Keratinocyte (primary cell): ENCODE measurements around the gene SNTB2.

ENCODE experiments used
- EZH2 ChIP-seq: IDR thresholded peaks from one replicate; pipeline ENCODE4 v1.6.1; 2012; ENCODE audit warnings: inconsistent platforms, mild to moderate bottlenecking, low read length, moderate library complexity
- TF ChIP-seq, protein P1 (sequence below), 3 experiments: IDR thresholded peaks in 1 of 3; conservative IDR thresholded peaks in 1 of 3; optimal IDR thresholded peaks in 1 of 3; 2 replicates in 2 of 3; 3 replicates in 1 of 3; pipeline versions ENCODE3 to v1.5.1; 2011; ENCODE audit warnings: low read length in 3 of 3, mild to moderate bottlenecking in 3 of 3, moderate library complexity in 2 of 3, control low read depth in 1 of 3, inconsistent platforms in 1 of 3; ENCODE audit not compliant: insufficient read depth in 2 of 3; ENCODE audit errors: extremely low read depth in 1 of 3

DNA sequence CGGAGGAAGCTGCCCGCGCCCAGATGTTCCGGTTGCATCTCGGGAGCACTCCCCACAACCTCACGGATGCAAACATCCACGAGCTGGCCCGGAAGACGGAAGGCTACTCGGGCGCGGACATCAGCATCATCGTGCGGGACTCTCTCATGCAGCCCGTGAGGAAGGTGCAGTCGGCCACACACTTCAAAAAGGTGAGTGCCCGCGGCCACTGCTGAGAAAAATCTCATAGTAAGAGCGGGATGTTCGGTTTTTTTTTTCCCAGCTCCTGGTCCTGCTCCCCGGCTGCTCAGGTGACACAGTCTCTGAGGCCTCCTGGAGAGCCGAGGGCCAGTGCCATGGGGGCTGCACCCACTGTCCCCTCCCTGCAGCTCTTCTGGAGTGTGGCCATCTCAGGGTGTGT, 134.1 kb downstream of the SNTB2 start:
- TF ChIP-seq, protein P1, sequence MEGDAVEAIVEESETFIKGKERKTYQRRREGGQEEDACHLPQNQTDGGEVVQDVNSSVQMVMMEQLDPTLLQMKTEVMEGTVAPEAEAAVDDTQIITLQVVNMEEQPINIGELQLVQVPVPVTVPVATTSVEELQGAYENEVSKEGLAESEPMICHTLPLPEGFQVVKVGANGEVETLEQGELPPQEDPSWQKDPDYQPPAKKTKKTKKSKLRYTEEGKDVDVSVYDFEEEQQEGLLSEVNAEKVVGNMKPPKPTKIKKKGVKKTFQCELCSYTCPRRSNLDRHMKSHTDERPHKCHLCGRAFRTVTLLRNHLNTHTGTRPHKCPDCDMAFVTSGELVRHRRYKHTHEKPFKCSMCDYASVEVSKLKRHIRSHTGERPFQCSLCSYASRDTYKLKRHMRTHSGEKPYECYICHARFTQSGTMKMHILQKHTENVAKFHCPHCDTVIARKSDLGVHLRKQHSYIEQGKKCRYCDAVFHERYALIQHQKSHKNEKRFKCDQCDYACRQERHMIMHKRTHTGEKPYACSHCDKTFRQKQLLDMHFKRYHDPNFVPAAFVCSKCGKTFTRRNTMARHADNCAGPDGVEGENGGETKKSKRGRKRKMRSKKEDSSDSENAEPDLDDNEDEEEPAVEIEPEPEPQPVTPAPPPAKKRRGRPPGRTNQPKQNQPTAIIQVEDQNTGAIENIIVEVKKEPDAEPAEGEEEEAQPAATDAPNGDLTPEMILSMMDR (optimal IDR thresholded peaks at IDR 0.05 in 1 of 3, IDR thresholded peaks at IDR 0.05 in 1 of 3, conservative IDR thresholded peaks at IDR 0.05 in 1 of 3; ENCODE audit: extremely low read depth in 1 of 3, insufficient read depth in 2 of 3, low read length in 3 of 3): no peak
- no peak for TF ChIP-seq EZH2
